Astrocyte (in vitro differentiated cells and primary cell): ENCODE measurements around the gene RPUSD4.

Experiments
- EZH2 ChIP-seq: IDR thresholded peaks from 2 replicates; pipeline ENCODE4 v1.6.1; 2012; ENCODE audit warnings: mild to moderate bottlenecking, low read length, inconsistent platforms; ENCODE audit not compliant: insufficient read depth
- TF ChIP-seq, protein P1 (sequence below): IDR thresholded peaks from 2 replicates; pipeline ENCODE4 v1.5.1; 2011; ENCODE audit warnings: low read depth, mild to moderate bottlenecking, inconsistent platforms, low read length, moderate library complexity; ENCODE audit not compliant: insufficient read depth

GRCh38 chr11:126198648-126199047 lies 12.8 kb downstream of the RPUSD4 start:
- TF ChIP-seq, protein P1, sequence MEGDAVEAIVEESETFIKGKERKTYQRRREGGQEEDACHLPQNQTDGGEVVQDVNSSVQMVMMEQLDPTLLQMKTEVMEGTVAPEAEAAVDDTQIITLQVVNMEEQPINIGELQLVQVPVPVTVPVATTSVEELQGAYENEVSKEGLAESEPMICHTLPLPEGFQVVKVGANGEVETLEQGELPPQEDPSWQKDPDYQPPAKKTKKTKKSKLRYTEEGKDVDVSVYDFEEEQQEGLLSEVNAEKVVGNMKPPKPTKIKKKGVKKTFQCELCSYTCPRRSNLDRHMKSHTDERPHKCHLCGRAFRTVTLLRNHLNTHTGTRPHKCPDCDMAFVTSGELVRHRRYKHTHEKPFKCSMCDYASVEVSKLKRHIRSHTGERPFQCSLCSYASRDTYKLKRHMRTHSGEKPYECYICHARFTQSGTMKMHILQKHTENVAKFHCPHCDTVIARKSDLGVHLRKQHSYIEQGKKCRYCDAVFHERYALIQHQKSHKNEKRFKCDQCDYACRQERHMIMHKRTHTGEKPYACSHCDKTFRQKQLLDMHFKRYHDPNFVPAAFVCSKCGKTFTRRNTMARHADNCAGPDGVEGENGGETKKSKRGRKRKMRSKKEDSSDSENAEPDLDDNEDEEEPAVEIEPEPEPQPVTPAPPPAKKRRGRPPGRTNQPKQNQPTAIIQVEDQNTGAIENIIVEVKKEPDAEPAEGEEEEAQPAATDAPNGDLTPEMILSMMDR = no peak
- TF ChIP-seq EZH2 = no peak
